Thyroid gland (tissue), 4 donors: ENCODE measurements around the gene GPRASP1.
"Not testable (repeated sequence)": the region's sequence is repeated elsewhere in the genome, so short reads cannot be mapped to it uniquely, and the experiment has no call there.

ENCODE experiments used
- POLR2A ChIP-seq, 2 donors: fragments of 450-650 bp; IDR thresholded peaks; one replicate each; pipeline ENCODE4 v1.6.1; 2017; ENCODE audit warnings: antibody characterized with exemption in 2 of 2, mild to moderate bottlenecking in 2 of 2, moderate library complexity in 1 of 2
- TF ChIP-seq, protein P1 (sequence below), 6 experiments: fragments of 200-600 bp in 3 of 6; fragments of 450-650 bp in 3 of 6; sonication (generic) in 3 of 6; IDR thresholded peaks; one replicate each; pipeline ENCODE4 v1.5.1; 2016 to 2019; ENCODE audit warnings: antibody characterized with exemption in 6 of 6, mild to moderate bottlenecking in 2 of 6, inconsistent platforms in 1 of 6, moderate library complexity in 1 of 6

- TF ChIP-seq, protein P1, sequence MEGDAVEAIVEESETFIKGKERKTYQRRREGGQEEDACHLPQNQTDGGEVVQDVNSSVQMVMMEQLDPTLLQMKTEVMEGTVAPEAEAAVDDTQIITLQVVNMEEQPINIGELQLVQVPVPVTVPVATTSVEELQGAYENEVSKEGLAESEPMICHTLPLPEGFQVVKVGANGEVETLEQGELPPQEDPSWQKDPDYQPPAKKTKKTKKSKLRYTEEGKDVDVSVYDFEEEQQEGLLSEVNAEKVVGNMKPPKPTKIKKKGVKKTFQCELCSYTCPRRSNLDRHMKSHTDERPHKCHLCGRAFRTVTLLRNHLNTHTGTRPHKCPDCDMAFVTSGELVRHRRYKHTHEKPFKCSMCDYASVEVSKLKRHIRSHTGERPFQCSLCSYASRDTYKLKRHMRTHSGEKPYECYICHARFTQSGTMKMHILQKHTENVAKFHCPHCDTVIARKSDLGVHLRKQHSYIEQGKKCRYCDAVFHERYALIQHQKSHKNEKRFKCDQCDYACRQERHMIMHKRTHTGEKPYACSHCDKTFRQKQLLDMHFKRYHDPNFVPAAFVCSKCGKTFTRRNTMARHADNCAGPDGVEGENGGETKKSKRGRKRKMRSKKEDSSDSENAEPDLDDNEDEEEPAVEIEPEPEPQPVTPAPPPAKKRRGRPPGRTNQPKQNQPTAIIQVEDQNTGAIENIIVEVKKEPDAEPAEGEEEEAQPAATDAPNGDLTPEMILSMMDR (IDR thresholded peaks at IDR 0.05): not testable (repeated sequence)
- not testable (repeated sequence) for TF ChIP-seq POLR2A (IDR thresholded peaks at IDR 0.05)
Observed at GRCh38 chrX:102663820-102664219, 12.5 kb downstream of the GPRASP1 start.
